Stimulated activated CD8-positive, alpha-beta memory T cell treated with anti-CD3 and anti-CD28 coated beads, Interleukin-7, amount 100 ng/mL, for 48 hours (primary cell): ENCODE data around the gene KCNMA1.

Experiments
- DNase-seq, 2 donors: peaks; one replicate each; pipeline ENCODE4 v3.0.0-alpha.2; 2020; ENCODE audit warnings: low read depth in 1 of 2; ENCODE audit errors: extremely low read depth in 1 of 2

KCNMA1 gene

GRCh38 chr10:77147871-77148270 is 489.7 kb downstream of the KCNMA1 start:
- no peak for DNase-seq

GRCh38 chr10:77146712-77147336 is 490.8 kb downstream of the KCNMA1 start:
- DNase-seq = no peak

- DNase-seq = no peak
Observed at GRCh38 chr10:77144656-77145055, 493.0 kb downstream of the KCNMA1 start.

- no peak for DNase-seq
Observed at GRCh38 chr10:77139252-77140160, 498.1 kb downstream of the KCNMA1 start.

GRCh38 chr10:77138541-77138940 is 499.1 kb downstream of the KCNMA1 start:
- DNase-seq = no peak

- DNase-seq = no peak
Observed at GRCh38 chr10:77135555-77135954, 502.1 kb downstream of the KCNMA1 start.

GRCh38 chr10:77131214-77131613 is 506.4 kb downstream of the KCNMA1 start:
- no peak for DNase-seq

GRCh38 chr10:77127243-77127642 is 510.4 kb downstream of the KCNMA1 start:
- no peak for DNase-seq

- DNase-seq = no peak
Observed at GRCh38 chr10:77125231-77125630, 512.4 kb downstream of the KCNMA1 start.

- no peak for DNase-seq
Observed at GRCh38 chr10:77123330-77123729, 514.3 kb downstream of the KCNMA1 start.

GRCh38 chr10:77121829-77122228 is 515.8 kb downstream of the KCNMA1 start:
- no peak for DNase-seq

- DNase-seq = no peak
Observed at GRCh38 chr10:77120666-77121376, 516.8 kb downstream of the KCNMA1 start.

GRCh38 chr10:77120012-77120411 is 517.6 kb downstream of the KCNMA1 start:
- no peak for DNase-seq

- DNase-seq = no peak
Observed at GRCh38 chr10:77118603-77119282, 518.9 kb downstream of the KCNMA1 start.

- no peak for DNase-seq
Observed at GRCh38 chr10:77117501-77117900, 520.1 kb downstream of the KCNMA1 start.

GRCh38 chr10:77116904-77117303 is 520.7 kb downstream of the KCNMA1 start:
- DNase-seq = no peak

GRCh38 chr10:77114181-77114821 is 523.3 kb downstream of the KCNMA1 start:
- no peak for DNase-seq

GRCh38 chr10:77111611-77112550 is 525.7 kb downstream of the KCNMA1 start:
- DNase-seq = no peak

- DNase-seq = no peak
Observed at GRCh38 chr10:77110757-77111156, 526.9 kb downstream of the KCNMA1 start.
